ENCODE results near the gene AGBL1. TPM values are rescaled to one million over a fixed set of nuclear protein-coding genes. Genes with fewer than 3 reads are reported as not detected.

AGBL1 gene
- total and polyA plus RNA-seq, 2 experiments from 2014 or later, result 0.03 TPM; not detected in 1

- Mint-ChIP-seq H3K9me3 (peaks cover 37% of the 10 kb centered on the region), H3K4me3 (no peak overlapping the region), H3K27ac (no peak overlapping the region), H3K4me1 (peaks cover 21% of the 10 kb centered on the region), H3K27me3 (ENCODE audit: insufficient read depth, low read depth, poor library complexity) (no peaks in the 10 kb centered on the region), H3K36me3 (ENCODE audit: low read depth) (peaks cover 37% of the 10 kb centered on the region)
- Histone ChIP-seq H3K9me2 (ENCODE audit: insufficient read depth) (0 out of 2 replicates have a peak, but pooled peaks cover 9% of the 10 kb centered on the region), H4K20me1 (replicated peaks; ENCODE audit: insufficient read depth) (no peaks in the 10 kb centered on the region), H3K79me2 (replicated peaks; ENCODE audit: insufficient read depth) (no peaks in the 10 kb centered on the region), H3K27ac (ENCODE audit: low read depth) (no peak overlapping the region), H3K4me1 (ENCODE audit: insufficient read depth) (peaks cover 15% of the 10 kb centered on the region), H3K36me3 (ENCODE audit: insufficient read depth) (no peaks in the 10 kb centered on the region), H3K4me2 (no peak overlapping the region), H3K27me3 (ENCODE audit: insufficient read depth) (no peaks in the 10 kb centered on the region), H2AFZ (no peak overlapping the region), H3F3A (replicated peaks; ENCODE audit: low read depth) (no peaks in the 10 kb centered on the region), H3K4me3 (no peak overlapping the region)
- DNase-seq (ENCODE audit: low spot score) (no peak), ATAC-seq (no peak)
- no peak for TF ChIP-seq ZNF331 (CRISPR knock-in tag; IDR thresholded peaks at IDR 0.05; ENCODE audit: low read depth)
- no peak for TF ChIP-seq ETS1 (IDR thresholded peaks at IDR 0.05)
- TF ChIP-seq CTCF (conservative IDR thresholded peaks at IDR 0.05; ENCODE audit: low read depth in 2 of 2), result no peak
- no peak for TF ChIP-seq CREB1 (CRISPR knock-in tag; IDR thresholded peaks at IDR 0.05; ENCODE audit: low read depth)
- no peak for TF ChIP-seq NANOG (IDR thresholded peaks at IDR 0.05; ENCODE audit: borderline replicate concordance)
- TF ChIP-seq JUNB (IDR thresholded peaks at IDR 0.05; ENCODE audit: unreplicated experiment), result no peak
- TF ChIP-seq POLR2AphosphoS5 (IDR thresholded peaks at IDR 0.05; ENCODE audit: low read depth), result no peak
- TF ChIP-seq, protein P1, sequence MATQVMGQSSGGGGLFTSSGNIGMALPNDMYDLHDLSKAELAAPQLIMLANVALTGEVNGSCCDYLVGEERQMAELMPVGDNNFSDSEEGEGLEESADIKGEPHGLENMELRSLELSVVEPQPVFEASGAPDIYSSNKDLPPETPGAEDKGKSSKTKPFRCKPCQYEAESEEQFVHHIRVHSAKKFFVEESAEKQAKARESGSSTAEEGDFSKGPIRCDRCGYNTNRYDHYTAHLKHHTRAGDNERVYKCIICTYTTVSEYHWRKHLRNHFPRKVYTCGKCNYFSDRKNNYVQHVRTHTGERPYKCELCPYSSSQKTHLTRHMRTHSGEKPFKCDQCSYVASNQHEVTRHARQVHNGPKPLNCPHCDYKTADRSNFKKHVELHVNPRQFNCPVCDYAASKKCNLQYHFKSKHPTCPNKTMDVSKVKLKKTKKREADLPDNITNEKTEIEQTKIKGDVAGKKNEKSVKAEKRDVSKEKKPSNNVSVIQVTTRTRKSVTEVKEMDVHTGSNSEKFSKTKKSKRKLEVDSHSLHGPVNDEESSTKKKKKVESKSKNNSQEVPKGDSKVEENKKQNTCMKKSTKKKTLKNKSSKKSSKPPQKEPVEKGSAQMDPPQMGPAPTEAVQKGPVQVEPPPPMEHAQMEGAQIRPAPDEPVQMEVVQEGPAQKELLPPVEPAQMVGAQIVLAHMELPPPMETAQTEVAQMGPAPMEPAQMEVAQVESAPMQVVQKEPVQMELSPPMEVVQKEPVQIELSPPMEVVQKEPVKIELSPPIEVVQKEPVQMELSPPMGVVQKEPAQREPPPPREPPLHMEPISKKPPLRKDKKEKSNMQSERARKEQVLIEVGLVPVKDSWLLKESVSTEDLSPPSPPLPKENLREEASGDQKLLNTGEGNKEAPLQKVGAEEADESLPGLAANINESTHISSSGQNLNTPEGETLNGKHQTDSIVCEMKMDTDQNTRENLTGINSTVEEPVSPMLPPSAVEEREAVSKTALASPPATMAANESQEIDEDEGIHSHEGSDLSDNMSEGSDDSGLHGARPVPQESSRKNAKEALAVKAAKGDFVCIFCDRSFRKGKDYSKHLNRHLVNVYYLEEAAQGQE (IDR thresholded peaks at IDR 0.05; ENCODE audit: unreplicated experiment), result no peak
- no peak for TF ChIP-seq ZNF114 (CRISPR knock-in tag; IDR thresholded peaks at IDR 0.05)
- TF ChIP-seq EZH2phosphoT487 (IDR thresholded peaks at IDR 0.05; ENCODE audit: unreplicated experiment), result no peak
- TF ChIP-seq, protein P2, sequence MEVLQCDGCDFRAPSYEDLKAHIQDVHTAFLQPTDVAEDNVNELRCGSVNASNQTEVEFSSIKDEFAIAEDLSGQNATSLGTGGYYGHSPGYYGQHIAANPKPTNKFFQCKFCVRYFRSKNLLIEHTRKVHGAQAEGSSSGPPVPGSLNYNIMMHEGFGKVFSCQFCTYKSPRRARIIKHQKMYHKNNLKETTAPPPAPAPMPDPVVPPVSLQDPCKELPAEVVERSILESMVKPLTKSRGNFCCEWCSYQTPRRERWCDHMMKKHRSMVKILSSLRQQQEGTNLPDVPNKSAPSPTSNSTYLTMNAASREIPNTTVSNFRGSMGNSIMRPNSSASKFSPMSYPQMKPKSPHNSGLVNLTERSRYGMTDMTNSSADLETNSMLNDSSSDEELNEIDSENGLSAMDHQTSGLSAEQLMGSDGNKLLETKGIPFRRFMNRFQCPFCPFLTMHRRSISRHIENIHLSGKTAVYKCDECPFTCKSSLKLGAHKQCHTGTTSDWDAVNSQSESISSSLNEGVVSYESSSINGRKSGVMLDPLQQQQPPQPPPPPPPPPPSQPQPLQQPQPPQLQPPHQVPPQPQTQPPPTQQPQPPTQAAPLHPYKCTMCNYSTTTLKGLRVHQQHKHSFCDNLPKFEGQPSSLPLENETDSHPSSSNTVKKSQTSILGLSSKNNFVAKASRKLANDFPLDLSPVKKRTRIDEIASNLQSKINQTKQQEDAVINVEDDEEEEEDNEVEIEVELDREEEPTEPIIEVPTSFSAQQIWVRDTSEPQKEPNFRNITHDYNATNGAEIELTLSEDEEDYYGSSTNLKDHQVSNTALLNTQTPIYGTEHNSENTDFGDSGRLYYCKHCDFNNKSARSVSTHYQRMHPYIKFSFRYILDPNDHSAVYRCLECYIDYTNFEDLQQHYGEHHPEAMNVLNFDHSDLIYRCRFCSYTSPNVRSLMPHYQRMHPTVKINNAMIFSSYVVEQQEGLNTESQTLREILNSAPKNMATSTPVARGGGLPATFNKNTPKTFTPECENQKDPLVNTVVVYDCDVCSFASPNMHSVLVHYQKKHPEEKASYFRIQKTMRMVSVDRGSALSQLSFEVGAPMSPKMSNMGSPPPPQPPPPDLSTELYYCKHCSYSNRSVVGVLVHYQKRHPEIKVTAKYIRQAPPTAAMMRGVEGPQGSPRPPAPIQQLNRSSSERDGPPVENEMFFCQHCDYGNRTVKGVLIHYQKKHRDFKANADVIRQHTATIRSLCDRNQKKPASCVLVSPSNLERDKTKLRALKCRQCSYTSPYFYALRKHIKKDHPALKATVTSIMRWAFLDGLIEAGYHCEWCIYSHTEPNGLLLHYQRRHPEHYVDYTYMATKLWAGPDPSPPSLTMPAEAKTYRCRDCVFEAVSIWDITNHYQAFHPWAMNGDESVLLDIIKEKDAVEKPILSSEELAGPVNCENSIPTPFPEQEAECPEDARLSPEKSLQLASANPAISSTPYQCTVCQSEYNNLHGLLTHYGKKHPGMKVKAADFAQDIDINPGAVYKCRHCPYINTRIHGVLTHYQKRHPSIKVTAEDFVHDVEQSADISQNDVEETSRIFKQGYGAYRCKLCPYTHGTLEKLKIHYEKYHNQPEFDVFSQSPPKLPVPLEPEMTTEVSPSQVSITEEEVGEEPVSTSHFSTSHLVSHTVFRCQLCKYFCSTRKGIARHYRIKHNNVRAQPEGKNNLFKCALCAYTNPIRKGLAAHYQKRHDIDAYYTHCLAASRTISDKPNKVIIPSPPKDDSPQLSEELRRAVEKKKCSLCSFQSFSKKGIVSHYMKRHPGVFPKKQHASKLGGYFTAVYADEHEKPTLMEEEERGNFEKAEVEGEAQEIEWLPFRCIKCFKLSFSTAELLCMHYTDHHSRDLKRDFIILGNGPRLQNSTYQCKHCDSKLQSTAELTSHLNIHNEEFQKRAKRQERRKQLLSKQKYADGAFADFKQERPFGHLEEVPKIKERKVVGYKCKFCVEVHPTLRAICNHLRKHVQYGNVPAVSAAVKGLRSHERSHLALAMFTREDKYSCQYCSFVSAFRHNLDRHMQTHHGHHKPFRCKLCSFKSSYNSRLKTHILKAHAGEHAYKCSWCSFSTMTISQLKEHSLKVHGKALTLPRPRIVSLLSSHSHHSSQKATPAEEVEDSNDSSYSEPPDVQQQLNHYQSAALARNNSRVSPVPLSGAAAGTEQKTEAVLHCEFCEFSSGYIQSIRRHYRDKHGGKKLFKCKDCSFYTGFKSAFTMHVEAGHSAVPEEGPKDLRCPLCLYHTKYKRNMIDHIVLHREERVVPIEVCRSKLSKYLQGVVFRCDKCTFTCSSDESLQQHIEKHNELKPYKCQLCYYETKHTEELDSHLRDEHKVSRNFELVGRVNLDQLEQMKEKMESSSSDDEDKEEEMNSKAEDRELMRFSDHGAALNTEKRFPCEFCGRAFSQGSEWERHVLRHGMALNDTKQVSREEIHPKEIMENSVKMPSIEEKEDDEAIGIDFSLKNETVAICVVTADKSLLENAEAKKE (CRISPR knock-in tag; IDR thresholded peaks at IDR 0.05), result no peak
- no peak for TF ChIP-seq STAT1 (IDR thresholded peaks at IDR 0.05; ENCODE audit: unreplicated experiment)
- no peak for TF ChIP-seq EZH2 (IDR thresholded peaks at IDR 0.05; ENCODE audit: low read depth, unreplicated experiment)
Measured at GRCh38 chr15:86591994-86592735, 512.5 kb downstream of the AGBL1 start.

Data from GM23338 (cell line).